GM20000 (cell line): Measurements from ENCODE around the gene MGAT4A.

Source experiments
- DNase-seq: peaks from one replicate; pipeline ENCODE4 v3.0.0; 2012; ENCODE audit warnings: low spot score
- TF ChIP-seq, protein P1 (sequence below): IDR thresholded peaks from 2 replicates; pipeline ENCODE4 v1.5.1; 2012; ENCODE audit warnings: mild to moderate bottlenecking, control low read depth; ENCODE audit errors: extremely low read depth, missing control alignments

Gene MGAT4A

DNA sequence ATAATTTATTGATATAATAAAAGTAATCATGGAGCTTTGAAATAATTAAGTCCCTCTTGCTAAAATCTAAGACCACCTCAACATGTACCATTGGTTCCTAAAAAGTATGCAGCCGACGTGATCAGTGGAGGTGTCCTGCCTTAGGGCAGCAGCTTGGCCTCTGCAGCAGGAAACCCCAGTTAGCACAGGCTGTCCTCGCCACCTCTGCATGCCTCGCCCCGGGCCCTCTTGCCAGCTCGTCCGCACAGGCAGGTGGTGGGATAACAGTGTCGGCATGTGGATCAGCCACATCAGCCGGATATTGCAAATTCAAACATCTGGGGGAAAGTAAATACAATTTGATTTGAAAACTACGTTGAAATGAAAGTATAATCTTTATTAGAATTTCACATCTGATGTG, 145.5 kb downstream of the MGAT4A start:
- no peak for DNase-seq
- TF ChIP-seq, protein P1, sequence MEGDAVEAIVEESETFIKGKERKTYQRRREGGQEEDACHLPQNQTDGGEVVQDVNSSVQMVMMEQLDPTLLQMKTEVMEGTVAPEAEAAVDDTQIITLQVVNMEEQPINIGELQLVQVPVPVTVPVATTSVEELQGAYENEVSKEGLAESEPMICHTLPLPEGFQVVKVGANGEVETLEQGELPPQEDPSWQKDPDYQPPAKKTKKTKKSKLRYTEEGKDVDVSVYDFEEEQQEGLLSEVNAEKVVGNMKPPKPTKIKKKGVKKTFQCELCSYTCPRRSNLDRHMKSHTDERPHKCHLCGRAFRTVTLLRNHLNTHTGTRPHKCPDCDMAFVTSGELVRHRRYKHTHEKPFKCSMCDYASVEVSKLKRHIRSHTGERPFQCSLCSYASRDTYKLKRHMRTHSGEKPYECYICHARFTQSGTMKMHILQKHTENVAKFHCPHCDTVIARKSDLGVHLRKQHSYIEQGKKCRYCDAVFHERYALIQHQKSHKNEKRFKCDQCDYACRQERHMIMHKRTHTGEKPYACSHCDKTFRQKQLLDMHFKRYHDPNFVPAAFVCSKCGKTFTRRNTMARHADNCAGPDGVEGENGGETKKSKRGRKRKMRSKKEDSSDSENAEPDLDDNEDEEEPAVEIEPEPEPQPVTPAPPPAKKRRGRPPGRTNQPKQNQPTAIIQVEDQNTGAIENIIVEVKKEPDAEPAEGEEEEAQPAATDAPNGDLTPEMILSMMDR, result no peak

DNA sequence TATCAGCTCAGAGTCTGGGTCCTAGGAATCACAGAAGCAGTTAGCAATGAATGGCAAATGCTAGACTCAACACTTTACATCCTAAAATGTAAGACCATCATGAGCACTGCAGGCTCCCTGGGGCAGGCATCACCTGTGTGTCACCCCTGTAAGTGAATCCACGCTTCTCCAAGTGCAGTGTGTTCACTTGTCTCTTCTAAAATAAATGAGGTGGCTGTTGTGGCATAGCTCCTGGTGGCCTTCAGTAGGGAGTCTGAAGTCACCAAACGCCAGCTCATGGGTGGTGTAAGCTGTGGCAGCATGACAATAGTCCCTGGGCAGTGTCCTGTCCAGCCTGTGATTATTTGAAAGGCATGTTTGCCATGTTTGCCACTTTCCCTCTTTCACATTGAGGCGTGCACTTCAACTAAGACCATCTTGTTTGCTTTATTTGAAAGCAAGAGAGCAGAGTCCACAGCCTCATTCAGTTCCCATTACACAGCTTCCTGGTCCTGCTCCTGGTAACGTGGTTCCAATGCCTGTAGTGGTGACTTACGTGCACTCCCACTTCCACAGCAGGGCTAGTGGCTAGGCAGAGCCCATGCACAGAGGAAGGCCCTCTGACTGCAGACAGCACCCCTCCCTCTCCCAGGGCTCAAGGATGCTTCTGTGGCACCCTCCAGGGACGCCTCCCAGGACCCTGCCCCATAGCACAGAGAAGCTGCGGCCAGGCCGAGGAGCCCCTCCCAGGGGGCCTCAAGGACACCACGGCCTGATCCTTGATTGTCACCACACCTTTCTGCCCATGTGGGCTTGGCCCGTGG, 146.9 kb downstream of the MGAT4A start:
- DNase-seq, result no peak
- TF ChIP-seq, protein P1, result no peak

DNA sequence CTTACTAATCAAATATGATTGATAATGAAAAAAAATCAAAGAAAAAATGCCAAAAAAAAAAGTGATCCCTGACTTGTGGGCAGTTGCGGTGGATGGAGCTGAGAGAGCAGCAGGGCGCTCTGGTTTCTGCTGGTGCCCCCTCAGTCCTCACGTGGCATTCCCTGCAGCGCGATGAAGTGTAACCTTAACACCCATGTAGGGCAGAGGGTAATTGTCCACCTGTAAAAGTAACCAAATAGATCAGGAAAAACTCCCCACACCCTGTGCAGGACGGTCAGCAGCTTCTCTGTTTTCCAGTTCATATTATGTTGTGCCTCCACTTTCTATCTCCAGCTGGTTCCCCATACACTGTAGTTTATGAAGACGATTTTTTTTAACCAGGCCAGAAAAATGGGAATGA, 147.7 kb downstream of the MGAT4A start:
- TF ChIP-seq, protein P1, result no peak
- no peak for DNase-seq

DNA sequence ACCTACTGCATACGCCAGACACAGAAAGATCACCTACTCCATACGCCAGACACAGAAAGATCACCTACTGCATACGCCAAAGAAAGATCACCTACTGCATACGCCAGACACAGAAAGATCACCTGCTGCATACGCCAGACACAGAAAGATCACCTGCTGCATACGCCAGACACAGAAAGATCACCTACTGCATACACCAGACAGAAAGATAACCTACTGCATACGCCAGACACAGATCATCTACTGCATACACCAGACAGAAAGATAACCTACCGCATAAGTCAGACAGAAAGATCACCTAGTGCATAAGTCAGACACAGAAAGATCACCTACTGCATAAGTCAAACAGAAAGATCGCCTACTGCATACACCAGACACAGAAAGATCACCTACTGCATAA, 148.4 kb downstream of the MGAT4A start:
- TF ChIP-seq, protein P1, result no peak
- no peak for DNase-seq

DNA sequence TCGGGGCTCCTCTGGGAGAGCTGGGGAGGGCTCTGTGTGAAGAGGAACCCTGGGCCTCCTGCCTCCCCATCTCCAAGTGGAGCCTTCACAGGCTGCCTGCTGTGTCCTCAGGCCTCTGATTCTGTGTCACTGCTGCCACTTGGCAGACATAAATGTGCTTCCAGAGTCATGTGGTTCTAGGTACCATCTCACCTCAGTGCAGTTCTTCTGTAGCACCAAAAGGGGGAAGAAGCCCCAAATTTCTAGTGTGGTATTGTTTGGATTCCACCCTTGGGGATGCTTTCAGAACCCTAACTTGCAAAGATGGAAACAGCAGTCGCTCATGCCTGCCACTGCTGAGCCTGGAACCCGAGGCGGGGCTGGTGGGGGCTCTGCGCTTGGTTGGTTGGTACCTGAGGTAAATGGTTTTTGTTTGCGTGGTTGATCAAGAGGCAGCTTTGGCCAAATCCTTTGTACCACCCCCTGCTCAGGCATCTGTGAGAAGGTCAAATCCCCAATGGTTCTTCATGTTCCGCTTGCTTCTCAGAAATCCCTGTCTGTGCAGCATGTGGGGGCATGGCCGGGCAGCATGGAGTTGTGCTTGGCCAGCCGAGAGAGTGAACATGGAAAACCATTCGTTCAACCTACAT, 150.2 kb downstream of the MGAT4A start:
- DNase-seq, result no peak
- TF ChIP-seq, protein P1, result no peak

DNA sequence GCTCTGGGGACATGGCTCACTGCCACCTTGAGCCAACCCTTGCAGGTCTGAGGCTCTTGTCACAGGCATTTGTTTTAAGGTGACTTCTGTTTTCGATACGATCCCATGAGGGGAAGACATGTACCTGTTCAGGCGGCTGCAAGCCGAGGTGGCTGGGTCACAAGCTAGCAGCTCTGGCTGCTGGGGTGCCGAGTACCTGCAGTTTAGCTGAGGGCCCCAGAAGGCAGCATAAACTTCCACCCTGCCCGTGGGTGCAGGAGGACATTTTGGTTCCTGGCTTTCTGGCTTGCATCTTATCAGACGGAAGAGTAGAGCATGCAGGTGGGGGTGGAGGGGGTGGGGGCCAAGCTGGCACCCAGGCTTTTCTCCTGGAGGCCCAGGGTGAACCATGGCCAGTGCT, 151.0 kb downstream of the MGAT4A start:
- no peak for DNase-seq
- TF ChIP-seq, protein P1, result no peak

DNA sequence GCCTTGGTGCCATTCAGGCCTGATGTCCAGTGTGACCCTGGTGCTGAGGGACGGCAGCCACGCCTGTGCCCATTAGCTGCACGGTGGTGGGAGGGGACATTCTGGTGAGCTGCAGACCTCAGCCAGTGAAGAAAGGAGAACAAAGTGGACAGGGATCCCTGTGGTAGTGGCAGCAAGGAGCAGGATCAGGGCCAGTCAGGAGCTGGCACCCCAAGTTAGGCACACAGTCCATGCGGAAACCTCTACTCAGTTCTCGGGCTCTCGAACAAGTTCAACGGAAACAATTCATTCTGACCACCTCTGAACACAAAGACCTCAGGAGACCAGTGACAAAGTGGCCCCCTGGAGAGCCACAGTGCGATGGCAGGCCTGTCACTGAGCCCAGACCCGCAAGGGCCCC, 152.7 kb downstream of the MGAT4A start:
- DNase-seq, result no peak
- TF ChIP-seq, protein P1, result no peak
